ENCODE measurements around the gene AFP. TPM values are rescaled to one million over a fixed set of nuclear protein-coding genes. Genes with fewer than 3 reads are reported as not detected.

AFP gene
- total and polyA plus RNA-seq, 2 of the 13 experiments (the other 11 are each of a cell fraction or from before 2014, with no cell fraction given), result 9,434 to 13,105 TPM

DNA sequence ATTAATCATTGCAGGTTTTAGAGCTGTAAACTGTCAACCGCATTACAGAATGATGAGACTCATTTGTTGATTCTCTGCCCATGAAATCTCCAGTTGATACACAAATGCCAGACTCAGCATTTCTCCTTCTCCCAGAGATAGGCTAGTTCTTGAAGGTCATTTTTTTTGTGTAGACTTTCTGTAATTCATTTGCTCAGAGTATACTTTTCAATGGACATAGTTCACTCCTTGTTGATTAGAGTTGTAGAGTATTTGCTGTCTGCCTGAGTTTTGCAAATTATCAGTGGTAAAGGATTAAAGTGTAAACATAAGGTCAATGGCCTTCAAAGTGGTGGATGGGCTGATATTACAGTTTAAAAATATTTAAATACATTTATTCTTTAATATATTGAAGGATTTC, 47.1 kb upstream of the AFP start (continued):
- TF ChIP-seq HNF4A (CRISPR knock-in tag; IDR thresholded peaks at IDR 0.05) (peak; percentile 88), FOSL2 (CRISPR knock-in tag; IDR thresholded peaks at IDR 0.05) (no peak), MAFG (CRISPR knock-in tag; IDR thresholded peaks at IDR 0.05) (peak; percentile 22; the same call in 1 of the 2 replicates), ESRRA (CRISPR knock-in tag; IDR thresholded peaks at IDR 0.05; ENCODE audit: low read depth) (peak; percentile 70; the same call in 1 of the 2 replicates), TARDBP (CRISPR knock-in tag; IDR thresholded peaks at IDR 0.05) (no peak; the same call in 1 of the 2 replicates), SNRNP70 (IDR thresholded peaks at IDR 0.05; ENCODE audit: low read depth, low read length) (no peak), KDM3A (CRISPR knock-in tag; IDR thresholded peaks at IDR 0.05; ENCODE audit: low read depth) (0 out of 2 replicates have a peak, but pooled peaks have one; percentile 21), STAG1 (CRISPR knock-in tag; IDR thresholded peaks at IDR 0.05) (peak; percentile 6; the same call in 1 of the 2 replicates), CREB1 (IDR thresholded peaks at IDR 0.05) (no peak), CREB1 (CRISPR knock-in tag; IDR thresholded peaks at IDR 0.05) (peak; percentile 53; the same call in 1 of the 2 replicates), ZNF816 (CRISPR knock-in tag; IDR thresholded peaks at IDR 0.05; ENCODE audit: borderline replicate concordance) (peak; percentile 50; the same call in 1 of the 2 replicates), ZNF724P (CRISPR knock-in tag; IDR thresholded peaks at IDR 0.05; ENCODE audit: borderline replicate concordance) (no peak), FUBP1 (CRISPR knock-in tag; IDR thresholded peaks at IDR 0.05; ENCODE audit: borderline replicate concordance) (no peak), FOXP1 (IDR thresholded peaks at IDR 0.05) (peak; percentile 76; the same call in 1 of the 2 replicates), FOXP1 (CRISPR knock-in tag; IDR thresholded peaks at IDR 0.05) (peak; percentile 95), CEBPG (CRISPR knock-in tag; IDR thresholded peaks at IDR 0.05) (peak; percentile 67), SKIL (CRISPR knock-in tag; IDR thresholded peaks at IDR 0.05; ENCODE audit: borderline replicate concordance) (peak; percentile 73; the same call in 1 of the 2 replicates), ZNF33B (CRISPR knock-in tag; IDR thresholded peaks at IDR 0.05) (no peak), ZNF292 (CRISPR knock-in tag; IDR thresholded peaks at IDR 0.05; ENCODE audit: borderline replicate concordance, low read depth) (no peak), HNF4G (IDR thresholded peaks at IDR 0.05; ENCODE audit: borderline replicate concordance, low read depth, low read length) (peak; percentile 29; the same call in 1 of the 2 replicates), HNF4G (CRISPR knock-in tag; IDR thresholded peaks at IDR 0.05; ENCODE audit: borderline replicate concordance, low read depth) (no peak), RXRB (CRISPR knock-in tag; IDR thresholded peaks at IDR 0.05; ENCODE audit: borderline replicate concordance) (peak; percentile 94), EP300 (IDR thresholded peaks at IDR 0.05; ENCODE audit: low read depth in 2 of 2, low read length in 2 of 2) (peak in 1 of 2 experiments; percentile 98; a peak in 2 of 4 replicates), EP300 (CRISPR knock-in tag; IDR thresholded peaks at IDR 0.05; ENCODE audit: borderline replicate concordance) (peak; percentile 33; the same call in 1 of the 2 replicates)
- TF ChIP-seq, protein P1, sequence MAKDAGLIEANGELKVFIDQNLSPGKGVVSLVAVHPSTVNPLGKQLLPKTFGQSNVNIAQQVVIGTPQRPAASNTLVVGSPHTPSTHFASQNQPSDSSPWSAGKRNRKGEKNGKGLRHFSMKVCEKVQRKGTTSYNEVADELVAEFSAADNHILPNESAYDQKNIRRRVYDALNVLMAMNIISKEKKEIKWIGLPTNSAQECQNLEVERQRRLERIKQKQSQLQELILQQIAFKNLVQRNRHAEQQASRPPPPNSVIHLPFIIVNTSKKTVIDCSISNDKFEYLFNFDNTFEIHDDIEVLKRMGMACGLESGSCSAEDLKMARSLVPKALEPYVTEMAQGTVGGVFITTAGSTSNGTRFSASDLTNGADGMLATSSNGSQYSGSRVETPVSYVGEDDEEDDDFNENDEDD (CRISPR knock-in tag; IDR thresholded peaks at IDR 0.05; ENCODE audit: borderline replicate concordance), result no peak
